DOHH2 (cell line): ENCODE results near the gene PRDM16.

Experiments used
- H3F3A ChIP-seq: fragments of 200-600 bp; sonication (generic), shearing (Covaris generic); 2 replicates; pipeline ENCODE4 v1.6.0; 2016; ENCODE audit warnings: antibody characterized with exemption, mild to moderate bottlenecking; ENCODE audit not compliant: control insufficient read depth, insufficient read depth
- H3K27ac ChIP-seq: fragments of 200-600 bp; sonication (generic); 2 replicates; pipeline ENCODE4 v1.5.1; 2014; ENCODE audit warnings: low read depth, mild to moderate bottlenecking, low read length, moderate library complexity
- H3K27me3 ChIP-seq: fragments of 200-600 bp; sonication (generic); 2 replicates; pipeline ENCODE4 v1.6.1; 2014; ENCODE audit warnings: mild to moderate bottlenecking, low read length, mixed read lengths; ENCODE audit not compliant: control insufficient read depth
- H3K36me3 ChIP-seq: fragments of 200-600 bp; sonication (generic); 2 replicates; pipeline ENCODE4 v1.6.1; 2014; ENCODE audit warnings: mild to moderate bottlenecking, low read length, moderate library complexity, mixed read lengths; ENCODE audit not compliant: control insufficient read depth
- H3K4me1 ChIP-seq: fragments of 200-600 bp; sonication (generic); 2 replicates; pipeline ENCODE4 v1.6.1; 2014; ENCODE audit warnings: mild to moderate bottlenecking, low read length, mixed read lengths; ENCODE audit not compliant: control insufficient read depth
- H3K4me2 ChIP-seq: fragments of 200-600 bp; sonication (generic); 2 replicates; pipeline ENCODE4 v1.6.0; 2014; ENCODE audit warnings: mild to moderate bottlenecking, low read length, moderate library complexity
- H3K4me3 ChIP-seq: fragments of 200-600 bp; sonication (generic); 2 replicates; pipeline ENCODE4 v1.5.1; 2014; ENCODE audit warnings: mild to moderate bottlenecking, low read length, mixed read lengths
- H3K79me2 ChIP-seq: fragments of 200-600 bp; sonication (generic); 2 replicates; pipeline ENCODE4 v1.6.1; 2014; ENCODE audit warnings: mild to moderate bottlenecking, low read length, mixed read lengths; ENCODE audit not compliant: control insufficient read depth
- H3K9me2 ChIP-seq: fragments of 200-600 bp; sonication (generic); replicated peaks from 2 replicates; pipeline ENCODE4 v1.6.1; 2014; ENCODE audit warnings: mild to moderate bottlenecking, low read length, mixed read lengths; ENCODE audit not compliant: control insufficient read depth
- H3K9me3 ChIP-seq: fragments of 200-600 bp; sonication (generic); 2 replicates; pipeline ENCODE4 v1.6.1; 2014; ENCODE audit warnings: antibody characterized with exemption, low read length, mixed read lengths; ENCODE audit not compliant: control insufficient read depth, insufficient read depth
- H4K20me1 ChIP-seq: fragments of 200-600 bp; sonication (generic); 2 replicates; pipeline ENCODE4 v1.6.0; 2014; ENCODE audit warnings: low read depth, mild to moderate bottlenecking, antibody characterized with exemption, low read length, moderate library complexity; ENCODE audit not compliant: control insufficient read depth, insufficient read depth
- CTCF ChIP-seq: fragments of 200-600 bp; sonication (generic); IDR thresholded peaks from one replicate; pipeline ENCODE4 v1.5.1; 2014; ENCODE audit warnings: antibody characterized with exemption, mild to moderate bottlenecking, low read depth, low read length; ENCODE audit not compliant: poor library complexity, severe bottlenecking
- EZH2phosphoT487 ChIP-seq: fragments of 200-600 bp; sonication (generic); IDR thresholded peaks from 2 replicates; pipeline ENCODE4 v1.6.1; 2017; ENCODE audit warnings: borderline replicate concordance, mild to moderate bottlenecking, antibody characterized with exemption, low read length, moderate library complexity, mixed read lengths

The PRDM16 gene

GRCh38 chr1:3125546-3126368 lies 56.8 kb downstream of the PRDM16 start:
- Histone ChIP-seq H3K79me2 (no peaks in the 10 kb centered on the region), H3F3A (no peaks in the 10 kb centered on the region), H3K27me3 (no peaks in the 10 kb centered on the region), H3K9me3 (no peaks in the 10 kb centered on the region), H3K4me2 (no peak overlapping the region), H3K9me2 (no peaks in the 10 kb centered on the region), H3K4me3 (no peak overlapping the region), H3K36me3 (no peaks in the 10 kb centered on the region), H3K27ac (no peak overlapping the region), H3K4me1 (no peaks in the 10 kb centered on the region), H4K20me1 (no peaks in the 10 kb centered on the region)
- TF ChIP-seq CTCF (no peak), EZH2phosphoT487 (no peak)

GRCh38 chr1:3126756-3127678 lies 58.0 kb downstream of the PRDM16 start:
- Histone ChIP-seq H3K4me2 (no peak overlapping the region), H3K4me1 (no peaks in the 10 kb centered on the region), H3K4me3 (no peak overlapping the region), H4K20me1 (no peaks in the 10 kb centered on the region), H3K27me3 (no peaks in the 10 kb centered on the region), H3F3A (no peaks in the 10 kb centered on the region), H3K9me3 (no peaks in the 10 kb centered on the region), H3K27ac (no peak overlapping the region), H3K79me2 (no peaks in the 10 kb centered on the region), H3K9me2 (no peaks in the 10 kb centered on the region), H3K36me3 (no peaks in the 10 kb centered on the region)
- TF ChIP-seq CTCF = no peak
- no peak for TF ChIP-seq EZH2phosphoT487

GRCh38 chr1:3127738-3128137 lies 58.7 kb downstream of the PRDM16 start:
- H3K9me3 ChIP-seq = no peaks in the 10 kb centered on the region

More at GRCh38 chr1:3127738-3128137, 58.7 kb downstream of the PRDM16 start:
- no peaks in the 10 kb centered on the region for H3K4me1 ChIP-seq
- TF ChIP-seq EZH2phosphoT487 (no peak), CTCF (no peak)
- H3F3A ChIP-seq = no peaks in the 10 kb centered on the region
- H3K4me2 ChIP-seq = no peak overlapping the region
- H3K4me3 ChIP-seq = no peak overlapping the region
- H3K9me2 ChIP-seq = no peaks in the 10 kb centered on the region
- H3K27me3 ChIP-seq = no peaks in the 10 kb centered on the region
- no peaks in the 10 kb centered on the region for H3K79me2 ChIP-seq
- H3K27ac ChIP-seq = no peak overlapping the region
- H3K36me3 ChIP-seq = no peaks in the 10 kb centered on the region
- H4K20me1 ChIP-seq = no peaks in the 10 kb centered on the region
